Pancreas (tissue), 10 donors: Measurements from ENCODE around the gene GTPBP1. TPM values are rescaled to one million over a fixed set of nuclear protein-coding genes. Genes with fewer than 3 reads are reported as not detected.

Experiments
- ATAC-seq, 4 donors: fragments of 200-7000 bp; cut with Tn5 transposase; one replicate each; pipeline versions ENCODE4 v1.8.0 to v1.9.1; 2020; ENCODE audit warnings: mild to moderate bottlenecking in 4 of 4, moderate library complexity in 4 of 4
- DNase-seq, 6 donors: peaks; one replicate each; pipeline ENCODE4 v3.0.0-alpha.2; 2020
- FAIRE-seq: peaks from 2 replicates; lab custom pipeline; 2012; peaks lifted over from hg19 to GRCh38; lab: Jason Lieb, UNC
- H3K27ac ChIP-seq, 4 donors: fragments of 200-600 bp; sonication (generic); 1 replicate in 3 of 4; 2 replicates in 1 of 4; pipeline versions ENCODE4 v1.5.0 to v1.8.0; 2020
- H3K27me3 ChIP-seq, 4 donors: fragments of 200-600 bp; one replicate each; pipeline ENCODE4 v1.8.0; 2021
- H3K36me3 ChIP-seq, 3 donors: fragments of 200-600 bp; sonication (generic) in 1 of 3; one replicate each; pipeline versions ENCODE4 v1.5.0 to v1.8.0; 2020 to 2021
- H3K4me1 ChIP-seq, 3 donors: fragments of 200-600 bp; one replicate each; pipeline ENCODE4 v1.8.0; 2021
- H3K4me3 ChIP-seq, 4 donors: fragments of 200-600 bp; sonication (generic) in 2 of 4; one replicate each; pipeline versions ENCODE4 v1.5.0 to v1.8.0; 2020 to 2021
- H3K9me3 ChIP-seq, 4 donors: fragments of 200-600 bp; one replicate each; pipeline ENCODE4 v1.8.0; 2021
- CTCF ChIP-seq, 4 donors: fragments of 200-600 bp; sonication (generic) in 3 of 4; IDR thresholded peaks; one replicate each; pipeline versions ENCODE4 v1.5.0 to v1.8.0; 2021; ENCODE audit warnings: antibody characterized with exemption in 4 of 4
- WGBS, 2 donors: extraction: QIAGEN DNeasy Blood & Tissue Kit; methylation state at CpG; one replicate each; pipeline ENCODE4 v1.1.7; 2013; 5-methylcytosine and 5-hydroxymethylcytosine counted together
- intact Hi-C, 3 donors: fragments of 100-400 bp; cut with DNase I; formaldehyde crosslinking; loops; one replicate each; pipeline versions ENCODE4 v1.11.1 to v1.14.2; 2022
- polyA plus RNA-seq, 2 donors: library from polyadenylated mRNA; stranded (reverse); fragments of 200-250 nt; gene quantifications; one replicate each; pipeline ENCODE4 v1.2.3, GENCODE V29; 2013
- total RNA-seq, 6 donors: library from RNA; stranded (reverse); fragmentation: NEBNext Ultra II Directional in 4 of 6; extraction: Animal tissue kit (Norgen Biotek cat#: 25700) in 4 of 6; gene quantifications; one replicate each; pipeline versions ENCODE4 v1.2.1 to v1.2.4, GENCODE V29; 2021 to 2023
- donor health status: healthy with polysubstance abuse.
- donor health status: DM: no; HTN: no; CAD: no; lungs with moderate emphysema.
- donor health status: DM: no; HTN: no; CAD: no.
- donor health status: control.
- donor health status: control.
- donor health status: Bipolar disorder and iron deficiency.
- donor health status: DM: yes; HTN: yes; CAD: no.
- donor health status: DM: no; HTN: no; CAD: no.
- donor health status: DM: no; HTN: no; CAD: no.
- donor health status: DM: yes; HTN: yes; CAD: no.

Gene GTPBP1
- total and polyA plus RNA-seq, 8 donors: 14.7 to 36.0 (median 28.3) TPM

DNA sequence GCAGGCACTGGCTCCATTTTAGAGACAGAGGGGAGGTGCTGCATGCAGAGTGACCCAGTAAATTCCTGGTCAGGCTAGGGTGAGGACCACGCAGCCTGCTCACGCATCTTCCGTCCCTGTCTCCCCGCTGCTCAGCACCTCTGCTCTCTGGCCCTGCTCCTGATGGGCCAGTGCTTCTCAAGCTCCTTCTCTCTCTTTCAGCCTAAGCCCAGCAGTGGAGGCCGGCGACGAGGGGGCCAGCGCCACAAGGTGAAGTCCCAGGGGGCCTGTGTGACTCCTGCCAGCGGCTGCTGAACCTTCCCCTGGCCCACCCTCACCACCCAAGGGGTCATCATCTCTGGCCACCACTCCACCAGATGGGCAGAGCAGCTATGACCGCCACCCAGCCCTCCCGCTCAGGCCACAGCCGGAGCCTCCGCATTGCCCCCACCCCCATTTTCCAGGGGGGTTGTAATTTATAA lies 24.7 kb downstream of the GTPBP1 start:
- H3K4me3 ChIP-seq: no peak overlapping the region
- H3K27me3 ChIP-seq: no peaks in the 10 kb centered on the region
- H3K9me3 ChIP-seq: no peaks in the 10 kb centered on the region
- H3K4me1 ChIP-seq: peaks cover 31 to 40% (median 37%) of the 10 kb centered on the region in 3 donors
- H3K36me3 ChIP-seq: peaks cover 4 to 56% (median 46%) of the 10 kb centered on the region in 3 donors
- no peak for TF ChIP-seq CTCF (IDR thresholded peaks at IDR 0.05)
- intact Hi-C loops: no loop called here
- ATAC-seq: no peak
- peak in 1 of 6 donors; percentile 64 for DNase-seq
- WGBS, 2 donors: 96 to 97% methylated on average over 13 of the region's 13 CpGs
- no peak overlapping the region for H3K27ac ChIP-seq
- FAIRE-seq: no peak

GRCh38 chr22:38731703-38732161 lies 26.0 kb downstream of the GTPBP1 start:
- peaks cover 4 to 57% (median 33%) of the 10 kb centered on the region in 3 donors for H3K36me3 ChIP-seq
- no peaks in the 10 kb centered on the region for H3K9me3 ChIP-seq
- H3K4me1 ChIP-seq: peaks cover 31 to 40% (median 37%) of the 10 kb centered on the region in 3 donors
- no peaks in the 10 kb centered on the region for H3K27me3 ChIP-seq
- DNase-seq (peak in 1 of 6 donors; percentile 59), ATAC-seq (no peak), FAIRE-seq (no peak)
- intact Hi-C loops: no loop called here
- TF ChIP-seq CTCF (IDR thresholded peaks at IDR 0.05): no peak
- H3K27ac ChIP-seq: peak overlapping the region; percentile 79 to 89 (median 86)
- H3K4me3 ChIP-seq: no peak overlapping the region
- WGBS, 2 donors: 75% methylated on average over 5 to 6 of the region's 6 CpGs

DNA sequence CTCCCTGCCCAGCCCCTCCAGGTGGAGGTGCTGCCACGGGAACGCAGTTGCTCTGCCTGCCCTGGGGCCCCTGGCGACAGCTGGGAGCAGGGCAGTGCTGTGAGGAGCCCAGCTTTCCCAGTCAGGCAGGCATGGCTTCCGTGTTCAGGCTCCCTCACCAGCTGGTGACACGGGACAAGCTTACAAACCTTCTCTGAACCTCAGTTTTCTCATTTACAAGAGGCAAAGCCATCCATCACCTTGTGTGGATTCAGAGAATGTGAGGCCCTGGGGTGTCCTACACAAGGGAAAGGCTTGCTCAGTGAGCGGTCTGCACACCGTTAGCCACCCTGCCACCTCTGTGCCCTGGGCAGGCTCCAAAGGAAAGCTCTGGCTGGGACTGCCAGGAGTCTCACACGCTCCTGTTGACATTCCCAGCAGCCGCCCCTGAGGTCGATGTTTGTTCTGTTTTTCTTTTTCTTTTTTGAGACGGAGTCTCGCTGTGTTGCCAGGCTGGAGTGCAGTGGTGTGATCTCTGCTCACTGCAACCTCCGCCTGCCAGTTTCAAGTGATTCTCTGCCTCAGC lies 26.6 kb downstream of the GTPBP1 start:
- ATAC-seq (peak; percentile 57 to 70 (median 66)), FAIRE-seq (no peak), DNase-seq (peak in 4 of 6 donors; percentile 69 to 85 (median 73))
- intact Hi-C loops: no loop called here
- Histone ChIP-seq H3K4me1 (peaks cover 31 to 40% (median 37%) of the 10 kb centered on the region in 3 donors), H3K36me3 (peaks cover 4 to 57% (median 32%) of the 10 kb centered on the region in 3 donors), H3K4me3 (peak overlapping the region in 1 of 4 donors; percentile 4), H3K9me3 (no peaks in the 10 kb centered on the region), H3K27me3 (no peaks in the 10 kb centered on the region), H3K27ac (peak overlapping the region; percentile 79 to 89 (median 86))
- WGBS, 2 donors: 29 to 34% methylated on average over 13 of the region's 13 CpGs
- TF ChIP-seq CTCF (IDR thresholded peaks at IDR 0.05): no peak

DNA sequence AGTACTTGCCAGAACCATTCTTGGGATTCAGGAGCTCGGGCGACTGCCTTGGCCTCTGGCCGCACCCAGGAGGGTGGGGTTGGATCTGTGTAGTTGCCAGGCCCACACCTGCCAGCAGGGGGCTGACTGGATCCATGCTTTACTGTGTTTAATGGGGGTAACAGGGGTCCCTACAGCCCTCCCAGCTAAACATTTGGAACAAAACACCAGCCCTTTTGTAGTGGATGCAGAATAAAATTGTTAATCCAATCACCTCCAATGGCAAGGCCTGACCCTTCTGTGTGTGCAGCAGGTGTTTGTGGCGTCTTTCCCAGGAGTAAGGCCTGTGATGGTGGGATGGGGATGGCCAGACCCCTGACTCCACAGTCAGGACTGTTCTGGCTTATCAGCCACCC lies 27.6 kb downstream of the GTPBP1 start:
- WGBS, 2 donors: 19 to 21% methylated on average over 4 of the region's 4 CpGs
- Histone ChIP-seq H3K36me3 (peaks cover 9 to 57% (median 32%) of the 10 kb centered on the region in 3 donors), H3K27me3 (no peaks in the 10 kb centered on the region), H3K4me1 (peaks cover 31 to 40% (median 37%) of the 10 kb centered on the region in 3 donors), H3K9me3 (no peaks in the 10 kb centered on the region), H3K4me3 (no peak overlapping the region), H3K27ac (peak overlapping the region; percentile 79 to 89 (median 86))
- ATAC-seq: peak; percentile 47 to 68 (median 58)
- intact Hi-C loops: no loop called here
- FAIRE-seq: no peak
- DNase-seq: peak in 5 of 6 donors; percentile 61 to 80 (median 69)
- peak; percentile 39 to 63 (median 52) for TF ChIP-seq CTCF (IDR thresholded peaks at IDR 0.05)
